IMR-90 (cell line): ENCODE data around the gene SPNS1.

Source experiments
- ELK1 ChIP-seq: fragments of 150-350 bp; IDR thresholded peaks from 2 replicates; pipeline ENCODE4 v1.6.1; 2016; ENCODE audit warnings: low read depth, mild to moderate bottlenecking, low read length, moderate library complexity, borderline replicate concordance
- MAFK ChIP-seq: IDR thresholded peaks from 2 replicates; pipeline ENCODE4 v1.6.1; 2012; ENCODE audit warnings: low read depth, low read length, improper control_type of control experiment
- MXI1 ChIP-seq: IDR thresholded peaks from 2 replicates; pipeline ENCODE4 v1.6.1; 2012; ENCODE audit warnings: low read depth, mild to moderate bottlenecking, low read length, moderate library complexity, borderline replicate concordance
- POLR2A ChIP-seq: IDR thresholded peaks from 2 replicates; pipeline ENCODE4 v1.6.1; 2012; ENCODE audit warnings: mild to moderate bottlenecking, low read depth, low read length
- TF ChIP-seq, protein P1 (sequence below): fragments of 150-350 bp; IDR thresholded peaks from 2 replicates; pipeline ENCODE4 v1.6.1; 2017; ENCODE audit warnings: mild to moderate bottlenecking, antibody characterized with exemption, low read length, low read depth
- TF ChIP-seq, protein P2 (sequence below): conservative IDR thresholded peaks from 2 replicates; pipeline ENCODE4 v1.5.1; 2012; ENCODE audit warnings: mild to moderate bottlenecking, low read depth, low read length, improper control_type of control experiment

- TF ChIP-seq POLR2A (no peak), MAFK (peak; percentile 54; the same call in 1 of the 2 replicates), ELK1 (no peak), MXI1 (no peak)
- TF ChIP-seq, protein P1, sequence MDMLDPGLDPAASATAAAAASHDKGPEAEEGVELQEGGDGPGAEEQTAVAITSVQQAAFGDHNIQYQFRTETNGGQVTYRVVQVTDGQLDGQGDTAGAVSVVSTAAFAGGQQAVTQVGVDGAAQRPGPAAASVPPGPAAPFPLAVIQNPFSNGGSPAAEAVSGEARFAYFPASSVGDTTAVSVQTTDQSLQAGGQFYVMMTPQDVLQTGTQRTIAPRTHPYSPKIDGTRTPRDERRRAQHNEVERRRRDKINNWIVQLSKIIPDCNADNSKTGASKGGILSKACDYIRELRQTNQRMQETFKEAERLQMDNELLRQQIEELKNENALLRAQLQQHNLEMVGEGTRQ, result peak; percentile 16; the same call in 1 of the 2 replicates
- TF ChIP-seq, protein P2, sequence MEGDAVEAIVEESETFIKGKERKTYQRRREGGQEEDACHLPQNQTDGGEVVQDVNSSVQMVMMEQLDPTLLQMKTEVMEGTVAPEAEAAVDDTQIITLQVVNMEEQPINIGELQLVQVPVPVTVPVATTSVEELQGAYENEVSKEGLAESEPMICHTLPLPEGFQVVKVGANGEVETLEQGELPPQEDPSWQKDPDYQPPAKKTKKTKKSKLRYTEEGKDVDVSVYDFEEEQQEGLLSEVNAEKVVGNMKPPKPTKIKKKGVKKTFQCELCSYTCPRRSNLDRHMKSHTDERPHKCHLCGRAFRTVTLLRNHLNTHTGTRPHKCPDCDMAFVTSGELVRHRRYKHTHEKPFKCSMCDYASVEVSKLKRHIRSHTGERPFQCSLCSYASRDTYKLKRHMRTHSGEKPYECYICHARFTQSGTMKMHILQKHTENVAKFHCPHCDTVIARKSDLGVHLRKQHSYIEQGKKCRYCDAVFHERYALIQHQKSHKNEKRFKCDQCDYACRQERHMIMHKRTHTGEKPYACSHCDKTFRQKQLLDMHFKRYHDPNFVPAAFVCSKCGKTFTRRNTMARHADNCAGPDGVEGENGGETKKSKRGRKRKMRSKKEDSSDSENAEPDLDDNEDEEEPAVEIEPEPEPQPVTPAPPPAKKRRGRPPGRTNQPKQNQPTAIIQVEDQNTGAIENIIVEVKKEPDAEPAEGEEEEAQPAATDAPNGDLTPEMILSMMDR, result no peak
These were observed 54.8 kb downstream of the SPNS1 start for GRCh38 chr16:29029168-29029994.
